Mammary epithelial cell (primary cell): Measurements from ENCODE around the gene NRBF2.
"Not testable (repeated sequence)": the region's sequence is repeated elsewhere in the genome, so short reads cannot be mapped to it uniquely, and the experiment has no call there.

Experiments used
- EZH2 ChIP-seq: IDR thresholded peaks from 2 replicates; pipeline ENCODE4 v1.6.1; 2012; ENCODE audit warnings: low read length, inconsistent platforms, borderline replicate concordance
- TF ChIP-seq, protein P1 (sequence below), 2 donors: IDR thresholded peaks in 1 of 2; conservative IDR thresholded peaks in 1 of 2; 2 replicates each; pipeline ENCODE4 v1.5.1; 2011 to 2012; ENCODE audit warnings: inconsistent platforms in 2 of 2, low read length in 2 of 2, mild to moderate bottlenecking in 2 of 2, control low read depth in 1 of 2, low read depth in 1 of 2; ENCODE audit not compliant: insufficient read depth in 1 of 2; ENCODE audit errors: extremely low read depth in 1 of 2

DNA sequence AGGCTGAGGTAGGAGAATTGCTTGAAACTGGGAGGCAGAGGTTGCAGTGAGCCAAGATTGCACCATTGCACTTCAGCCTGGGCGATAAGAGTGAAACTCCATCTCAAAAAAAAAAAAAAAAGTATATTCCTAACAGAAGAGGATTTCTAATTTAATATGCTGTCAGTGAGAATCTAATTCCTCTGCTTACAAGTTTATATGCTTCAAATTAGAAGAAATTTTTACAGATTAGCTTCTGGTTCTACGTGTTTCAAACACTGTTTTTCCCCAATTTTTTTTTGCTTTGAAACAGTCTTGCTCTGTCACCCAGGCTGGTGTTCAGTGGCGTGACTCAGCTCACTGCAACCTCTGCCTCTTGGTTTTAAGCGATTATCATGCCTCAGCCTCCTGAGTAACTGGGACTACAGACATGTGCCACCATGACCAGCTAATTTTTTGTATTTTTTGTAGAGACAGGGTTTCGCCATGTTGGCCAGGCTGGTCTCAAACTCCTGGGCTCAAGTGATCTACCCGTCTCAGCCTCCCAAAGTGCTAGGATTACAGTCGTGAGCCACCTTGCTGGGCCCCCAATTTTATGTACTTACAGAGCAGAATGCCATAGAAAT lies 30.7 kb upstream of the NRBF2 start:
- TF ChIP-seq, protein P1, sequence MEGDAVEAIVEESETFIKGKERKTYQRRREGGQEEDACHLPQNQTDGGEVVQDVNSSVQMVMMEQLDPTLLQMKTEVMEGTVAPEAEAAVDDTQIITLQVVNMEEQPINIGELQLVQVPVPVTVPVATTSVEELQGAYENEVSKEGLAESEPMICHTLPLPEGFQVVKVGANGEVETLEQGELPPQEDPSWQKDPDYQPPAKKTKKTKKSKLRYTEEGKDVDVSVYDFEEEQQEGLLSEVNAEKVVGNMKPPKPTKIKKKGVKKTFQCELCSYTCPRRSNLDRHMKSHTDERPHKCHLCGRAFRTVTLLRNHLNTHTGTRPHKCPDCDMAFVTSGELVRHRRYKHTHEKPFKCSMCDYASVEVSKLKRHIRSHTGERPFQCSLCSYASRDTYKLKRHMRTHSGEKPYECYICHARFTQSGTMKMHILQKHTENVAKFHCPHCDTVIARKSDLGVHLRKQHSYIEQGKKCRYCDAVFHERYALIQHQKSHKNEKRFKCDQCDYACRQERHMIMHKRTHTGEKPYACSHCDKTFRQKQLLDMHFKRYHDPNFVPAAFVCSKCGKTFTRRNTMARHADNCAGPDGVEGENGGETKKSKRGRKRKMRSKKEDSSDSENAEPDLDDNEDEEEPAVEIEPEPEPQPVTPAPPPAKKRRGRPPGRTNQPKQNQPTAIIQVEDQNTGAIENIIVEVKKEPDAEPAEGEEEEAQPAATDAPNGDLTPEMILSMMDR (conservative IDR thresholded peaks at IDR 0.05 in 1 of 2, IDR thresholded peaks at IDR 0.05 in 1 of 2; ENCODE audit: extremely low read depth in 1 of 2, insufficient read depth in 1 of 2, low read depth in 1 of 2, low read length in 2 of 2), result not testable (repeated sequence)
- not testable (repeated sequence) for TF ChIP-seq EZH2
